NCI-H2196 treated with DMSO at 0.1 percent for 48 hours (cell line): Measurements from ENCODE around the gene FRAS1.
"Not testable (repeated sequence)": the region's sequence is repeated elsewhere in the genome, so short reads cannot be mapped to it uniquely, and the experiment has no call there.

Experiments
- DNase-seq: peaks from one replicate; lab custom pipeline; 2025; ENCODE audit not compliant: unreplicated experiment; lab: John Stamatoyannopoulos, UW

Gene FRAS1

GRCh38 chr4:78268597-78268996 lies 211.5 kb downstream of the FRAS1 start:
- no peak for DNase-seq

GRCh38 chr4:78275450-78275849 lies 218.3 kb downstream of the FRAS1 start:
- DNase-seq = not testable (repeated sequence)

- DNase-seq = no peak
Measured at GRCh38 chr4:78286281-78286680, 229.2 kb downstream of the FRAS1 start.

- DNase-seq = no peak
Measured at GRCh38 chr4:78288327-78288726, 231.2 kb downstream of the FRAS1 start.

GRCh38 chr4:78291277-78291676 lies 234.2 kb downstream of the FRAS1 start:
- no peak for DNase-seq

- DNase-seq = no peak
Measured at GRCh38 chr4:78292341-78292740, 235.2 kb downstream of the FRAS1 start.

- DNase-seq = no peak
Measured at GRCh38 chr4:78292856-78293255, 235.7 kb downstream of the FRAS1 start.

GRCh38 chr4:78293348-78293747 lies 236.2 kb downstream of the FRAS1 start:
- no peak for DNase-seq

- DNase-seq = no peak
Measured at GRCh38 chr4:78293821-78294301, 236.7 kb downstream of the FRAS1 start.

GRCh38 chr4:78296261-78296660 lies 239.1 kb downstream of the FRAS1 start:
- no peak for DNase-seq

GRCh38 chr4:78297116-78297800 lies 240.1 kb downstream of the FRAS1 start:
- DNase-seq = no peak

- no peak for DNase-seq
Measured at GRCh38 chr4:78298618-78299017, 241.5 kb downstream of the FRAS1 start.

GRCh38 chr4:78299565-78299972 lies 242.4 kb downstream of the FRAS1 start:
- no peak for DNase-seq

GRCh38 chr4:78307263-78307662 lies 250.1 kb downstream of the FRAS1 start:
- DNase-seq = not testable (repeated sequence)

- no peak for DNase-seq
Measured at GRCh38 chr4:78308517-78308916, 251.4 kb downstream of the FRAS1 start.

GRCh38 chr4:78309352-78309751 lies 252.2 kb downstream of the FRAS1 start:
- no peak for DNase-seq

GRCh38 chr4:78310007-78310739 lies 253.1 kb downstream of the FRAS1 start:
- no peak for DNase-seq

GRCh38 chr4:78310740-78311115 lies 253.6 kb downstream of the FRAS1 start:
- DNase-seq = no peak

- no peak for DNase-seq
Measured at GRCh38 chr4:78311306-78311705, 254.2 kb downstream of the FRAS1 start.

- DNase-seq = no peak
Measured at GRCh38 chr4:78312989-78313753, 256.0 kb downstream of the FRAS1 start.

GRCh38 chr4:78313754-78314120 lies 256.6 kb downstream of the FRAS1 start:
- DNase-seq = no peak

GRCh38 chr4:78318126-78318525 lies 261.0 kb downstream of the FRAS1 start:
- DNase-seq = no peak
